LNCaP clone FGC (cell line): Measurements from ENCODE around the gene IL36RN.

ENCODE experiments used
- DNase-seq: peaks from one replicate; pipeline ENCODE4 v3.0.0-alpha.2; 2011; ENCODE audit warnings: low read depth
- H3K4me3 ChIP-seq: 2 replicates; pipeline ENCODE4 v1.5.1; 2011; ENCODE audit warnings: mild to moderate bottlenecking, low read depth, low read length, control low read depth
- CTCF ChIP-seq: IDR thresholded peaks from 2 replicates; pipeline ENCODE4 v1.5.1; 2012; ENCODE audit warnings: mild to moderate bottlenecking; ENCODE audit not compliant: control insufficient read depth, insufficient read depth; ENCODE audit errors: extremely low read depth

IL36RN gene

DNA sequence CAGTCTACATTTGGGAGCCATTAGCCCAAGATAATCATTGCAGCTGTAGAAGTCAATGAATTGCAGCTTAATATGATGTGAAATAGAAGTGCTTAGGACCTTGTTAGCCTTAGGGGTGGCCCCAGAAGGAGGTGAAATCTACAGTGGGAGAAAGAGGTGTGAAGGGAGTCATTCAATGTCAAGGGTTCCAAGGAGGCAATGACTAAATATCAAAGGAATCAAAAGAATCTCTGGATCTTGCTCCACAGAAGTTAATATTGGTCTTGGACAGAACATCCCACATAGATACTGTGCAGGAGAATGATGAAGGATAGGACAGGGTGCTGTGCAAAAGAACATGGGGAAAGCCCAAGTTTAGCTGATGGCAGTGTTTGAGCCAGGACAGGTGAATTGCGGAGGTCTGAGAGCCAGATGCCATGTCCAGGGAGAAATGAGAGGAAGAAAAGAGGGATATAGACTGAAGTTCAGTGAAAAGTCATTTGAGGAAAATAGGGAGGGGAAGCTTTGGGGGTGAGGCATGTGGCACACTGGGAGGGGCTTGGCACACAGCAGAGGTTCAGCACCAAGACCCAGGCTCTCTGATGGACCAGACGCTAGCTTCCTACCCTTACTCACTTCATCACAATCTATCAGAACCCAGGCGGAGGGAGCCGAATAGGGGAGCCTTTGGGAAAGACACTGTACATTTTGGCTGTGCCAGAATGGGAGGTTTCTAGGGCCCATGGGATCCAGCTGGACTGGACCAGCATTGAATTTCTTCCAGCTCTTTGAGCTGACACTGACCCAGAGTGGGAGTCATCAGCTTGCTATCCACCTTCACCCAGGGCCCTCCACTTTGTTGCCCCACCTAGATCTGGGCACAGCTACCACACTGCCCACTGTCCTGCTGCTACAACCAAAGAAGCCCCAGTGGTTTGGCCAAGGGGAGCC lies 10.9 kb downstream of the IL36RN start:
- TF ChIP-seq CTCF, result no peak
- no peak for DNase-seq
- no peak overlapping the region for H3K4me3 ChIP-seq

GRCh38 chr2:113070606-113070975 lies 11.6 kb downstream of the IL36RN start:
- TF ChIP-seq CTCF, result no peak
- no peak overlapping the region for H3K4me3 ChIP-seq
- DNase-seq, result no peak

- TF ChIP-seq CTCF, result no peak
- no peak for DNase-seq
- H3K4me3 ChIP-seq, result no peak overlapping the region
These were observed 13.6 kb downstream of the IL36RN start for GRCh38 chr2:113072584-113072983.

- no peak for DNase-seq
- no peak for TF ChIP-seq CTCF
These were observed 14.4 kb downstream of the IL36RN start for GRCh38 chr2:113073325-113073834.

DNA sequence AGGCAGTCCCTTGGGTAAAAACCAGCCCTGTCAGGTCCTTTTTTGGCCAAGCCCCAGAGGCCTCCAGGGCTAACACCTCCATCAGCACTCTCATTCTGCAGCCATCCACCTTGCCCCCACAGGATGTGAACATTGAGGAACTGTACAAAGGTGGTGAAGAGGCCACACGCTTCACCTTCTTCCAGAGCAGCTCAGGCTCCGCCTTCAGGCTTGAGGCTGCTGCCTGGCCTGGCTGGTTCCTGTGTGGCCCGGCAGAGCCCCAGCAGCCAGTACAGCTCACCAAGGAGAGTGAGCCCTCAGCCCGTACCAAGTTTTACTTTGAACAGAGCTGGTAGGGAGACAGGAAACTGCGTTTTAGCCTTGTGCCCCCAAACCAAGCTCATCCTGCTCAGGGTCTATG lies 16.0 kb downstream of the IL36RN start:
- no peak for DNase-seq
- TF ChIP-seq CTCF, result no peak
- H3K4me3 ChIP-seq, result no peak overlapping the region

More at GRCh38 chr2:113073325-113073834, 14.4 kb downstream of the IL36RN start:
- no peak overlapping the region for H3K4me3 ChIP-seq

- no peak for DNase-seq
- H3K4me3 ChIP-seq, result no peak overlapping the region
- TF ChIP-seq CTCF, result no peak
These were observed 16.6 kb downstream of the IL36RN start for GRCh38 chr2:113075600-113075999.
